Smooth muscle cell (in vitro differentiated cells): ENCODE data around the gene PDE3A. TPM values are rescaled to one million over a fixed set of nuclear protein-coding genes. Genes with fewer than 3 reads are reported as not detected.

Experiments
- DNase-seq: peaks from one replicate; lab custom pipeline; 2025; ENCODE audit not compliant: unreplicated experiment; lab: John Stamatoyannopoulos, UW
- H2AFZ ChIP-seq: fragments of 200-600 bp; sonication (generic); 2 replicates; pipeline ENCODE4 v1.6.0; 2016; ENCODE audit warnings: antibody characterized with exemption, low read depth, mild to moderate bottlenecking
- H3F3A ChIP-seq: fragments of 200-600 bp; sonication (generic); 2 replicates; pipeline ENCODE4 v1.6.0; 2017; ENCODE audit warnings: antibody characterized with exemption, low read depth
- H3K27ac ChIP-seq: fragments of 200-600 bp; sonication (generic); 2 replicates; pipeline ENCODE4 v1.5.1; 2016; ENCODE audit warnings: low read depth, mild to moderate bottlenecking
- H3K27me3 ChIP-seq: fragments of 200-600 bp; sonication (generic); 2 replicates; pipeline ENCODE4 v1.6.1; 2016; ENCODE audit warnings: low read depth, mild to moderate bottlenecking
- H3K36me3 ChIP-seq: fragments of 200-600 bp; sonication (generic); 2 replicates; pipeline ENCODE4 v1.5.1; 2016; ENCODE audit warnings: low read depth
- H3K4me1 ChIP-seq: fragments of 200-600 bp; sonication (generic); 2 replicates; pipeline ENCODE4 v1.5.1; 2016; ENCODE audit warnings: low read depth
- H3K4me2 ChIP-seq: fragments of 200-600 bp; sonication (generic); 2 replicates; pipeline ENCODE4 v1.6.0; 2016; ENCODE audit warnings: mild to moderate bottlenecking
- H3K4me3 ChIP-seq: fragments of 200-600 bp; sonication (generic); 2 replicates; pipeline ENCODE4 v1.5.1; 2016; ENCODE audit warnings: mild to moderate bottlenecking
- H3K79me2 ChIP-seq: fragments of 200-600 bp; sonication (generic); 2 replicates; pipeline ENCODE4 v1.6.0; 2016; ENCODE audit warnings: low read depth, mild to moderate bottlenecking
- H3K9ac ChIP-seq: fragments of 200-600 bp; sonication (generic); 2 replicates; pipeline ENCODE4 v1.6.0; 2016; ENCODE audit warnings: low read depth
- H3K9me3 ChIP-seq: fragments of 200-600 bp; sonication (generic); replicated peaks from 2 replicates; pipeline ENCODE4 v1.5.1; 2016; ENCODE audit warnings: low read depth
- H4K20me1 ChIP-seq: fragments of 200-600 bp; sonication (generic); 2 replicates; pipeline ENCODE4 v1.6.0; 2016; ENCODE audit warnings: low read depth
- CTCF ChIP-seq: fragments of 200-600 bp; sonication (generic); IDR thresholded peaks from 2 replicates; pipeline ENCODE4 v1.5.1; 2017; ENCODE audit warnings: borderline replicate concordance, mild to moderate bottlenecking, antibody characterized with exemption; ENCODE audit not compliant: insufficient read depth, poor library complexity, severe bottlenecking
- WGBS: methylation state at CpG from one replicate; pipeline ENCODE4 v1.1.7; 2016; ENCODE audit warnings: low lambda C conversion rate; 5-methylcytosine and 5-hydroxymethylcytosine counted together
- polyA plus RNA-seq: library from polyadenylated mRNA; unstranded; fragments of >200 nt; fragmentation: Nextera tagmentation; extraction: Ambion mirVana; gene quantifications from 2 replicates; pipeline ENCODE4 v1.2.1, GENCODE V29; 2016
- total RNA-seq: library from RNA; depleted of rRNA; stranded (reverse); fragments of >200 nt; gene quantifications from 2 replicates; pipeline ENCODE4 v1.2.3, GENCODE V29; 2014

Gene PDE3A
- total and polyA plus RNA-seq, 2 experiments from 2014 or later = 1.3 to 6.1 TPM

DNA sequence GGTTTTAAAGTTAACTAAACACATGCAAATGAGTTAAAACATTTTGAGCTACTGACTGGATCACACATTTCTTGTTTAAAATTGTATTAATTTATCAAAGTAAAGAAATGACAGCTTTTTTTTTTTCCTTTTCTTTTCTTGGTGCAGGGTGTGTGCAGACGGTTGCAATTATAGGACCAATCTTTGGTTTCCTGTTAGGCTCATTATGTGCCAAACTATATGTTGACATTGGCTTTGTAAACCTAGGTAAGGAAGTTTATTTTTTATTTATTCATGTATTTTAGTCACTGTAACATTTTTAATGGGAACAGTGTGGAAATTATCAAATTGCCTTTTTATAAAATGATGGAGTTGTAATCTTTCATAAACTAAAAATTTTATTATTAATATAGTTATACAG is 348.6 kb downstream of the PDE3A start:
- DNase-seq = no peak
- H3K9ac ChIP-seq = no peak overlapping the region
- H3K27me3 ChIP-seq = no peaks in the 10 kb centered on the region
- H3K4me1 ChIP-seq = no peaks in the 10 kb centered on the region
- H3K4me2 ChIP-seq = no peak overlapping the region
- TF ChIP-seq CTCF = no peak
- no peak overlapping the region for H2AFZ ChIP-seq
- H3K9me3 ChIP-seq = no peaks in the 10 kb centered on the region
- H3K79me2 ChIP-seq = no peaks in the 10 kb centered on the region
- no peaks in the 10 kb centered on the region for H3K36me3 ChIP-seq
- no peak overlapping the region for H3K4me3 ChIP-seq
- H3F3A ChIP-seq = no peaks in the 10 kb centered on the region
- H3K27ac ChIP-seq = no peak overlapping the region
- WGBS = 87% methylated on average over 1 of the region's 1 CpG
- no peaks in the 10 kb centered on the region for H4K20me1 ChIP-seq

DNA sequence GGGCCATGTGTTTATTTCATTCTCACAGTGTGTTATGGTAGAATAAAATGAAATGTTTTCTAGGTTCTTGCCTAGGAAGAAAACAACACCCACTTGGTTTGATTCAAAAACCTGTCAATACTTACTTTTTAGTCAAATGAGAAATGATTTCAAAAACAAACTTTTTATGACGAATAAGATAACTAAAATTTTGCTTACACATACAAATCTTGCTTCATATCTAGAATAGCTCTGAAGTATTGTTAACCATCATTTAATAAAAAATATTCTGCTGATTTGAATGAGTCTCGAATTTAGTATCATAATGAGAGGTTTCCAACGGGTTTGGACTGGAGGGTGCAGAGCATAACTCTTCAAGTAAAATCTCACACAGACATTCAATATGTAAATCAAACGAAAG is 350.0 kb downstream of the PDE3A start:
- H3K4me1 ChIP-seq = no peaks in the 10 kb centered on the region
- no peak overlapping the region for H2AFZ ChIP-seq
- no peaks in the 10 kb centered on the region for H3K9me3 ChIP-seq
- no peak for DNase-seq
- H3K79me2 ChIP-seq = no peaks in the 10 kb centered on the region
- H4K20me1 ChIP-seq = no peaks in the 10 kb centered on the region
- no peak overlapping the region for H3K4me3 ChIP-seq
- no peaks in the 10 kb centered on the region for H3K36me3 ChIP-seq
- H3F3A ChIP-seq = no peaks in the 10 kb centered on the region
- no peaks in the 10 kb centered on the region for H3K27me3 ChIP-seq
- no peak for TF ChIP-seq CTCF
- 94% methylated on average over 4 of the region's 4 CpGs for WGBS
- no peak overlapping the region for H3K4me2 ChIP-seq
- H3K9ac ChIP-seq = no peak overlapping the region
- no peak overlapping the region for H3K27ac ChIP-seq

- 57% methylated on average over 1 of the region's 1 CpG for WGBS
- H3K79me2 ChIP-seq = no peaks in the 10 kb centered on the region
- no peaks in the 10 kb centered on the region for H3K27me3 ChIP-seq
- no peaks in the 10 kb centered on the region for H4K20me1 ChIP-seq
- no peak overlapping the region for H3K4me2 ChIP-seq
- no peak for DNase-seq
- no peak for TF ChIP-seq CTCF
- no peak overlapping the region for H2AFZ ChIP-seq
- no peak overlapping the region for H3K27ac ChIP-seq
- no peaks in the 10 kb centered on the region for H3F3A ChIP-seq
- H3K4me1 ChIP-seq = no peaks in the 10 kb centered on the region
- H3K36me3 ChIP-seq = no peaks in the 10 kb centered on the region
- H3K4me3 ChIP-seq = no peak overlapping the region
- H3K9ac ChIP-seq = no peak overlapping the region
- H3K9me3 ChIP-seq = no peaks in the 10 kb centered on the region
Measured at GRCh38 chr12:20722142-20722541, 353.8 kb downstream of the PDE3A start.

DNA sequence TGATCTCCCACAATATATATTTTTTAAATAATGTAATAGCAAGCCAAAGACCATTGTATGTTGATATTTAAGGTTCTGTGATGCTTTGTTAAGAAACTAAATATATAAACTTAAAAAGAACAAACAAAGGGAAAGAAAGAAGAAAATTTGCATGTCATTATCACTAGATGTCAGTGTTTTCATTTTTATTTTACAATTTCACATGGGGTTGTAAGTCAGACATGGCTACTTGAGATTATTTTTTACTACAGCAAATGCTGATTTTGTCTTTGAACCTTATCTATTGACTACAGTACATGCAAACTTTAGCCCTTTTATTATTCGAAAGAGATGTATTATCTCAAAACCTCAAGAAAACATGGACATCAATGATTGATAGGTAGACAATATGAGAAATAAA is 362.9 kb downstream of the PDE3A start:
- Histone ChIP-seq H3K4me2 (no peak overlapping the region), H3K9me3 (no peaks in the 10 kb centered on the region), H3K36me3 (no peaks in the 10 kb centered on the region), H2AFZ (no peak overlapping the region), H3K4me3 (no peak overlapping the region), H3F3A (no peaks in the 10 kb centered on the region), H3K9ac (no peak overlapping the region), H3K27ac (no peak overlapping the region), H3K4me1 (no peaks in the 10 kb centered on the region), H4K20me1 (no peaks in the 10 kb centered on the region), H3K79me2 (no peaks in the 10 kb centered on the region), H3K27me3 (no peaks in the 10 kb centered on the region)
- WGBS = 84% methylated on average over 1 of the region's 1 CpG
- TF ChIP-seq CTCF = no peak
- DNase-seq = no peak
